GM03348 (cell line): Measurements from ENCODE around the gene AKAP8L.
"Not testable (repeated sequence)": the region's sequence is repeated elsewhere in the genome, so short reads cannot be mapped to it uniquely, and the experiment has no call there.

Source experiments
- DNase-seq: peaks from one replicate; pipeline ENCODE4 v3.0.0; 2012; ENCODE audit warnings: low spot score

AKAP8L gene

GRCh38 chr19:15379083-15379998 is 39.4 kb downstream of the AKAP8L start, which contains the start of gene AKAP8:
TSS of gene AKAP8 (minus strand) at chr19:15379787. CDS start at chr19:15379731, 56 bp downstream.
- peak; percentile 100 for DNase-seq

- peak; percentile 67 for DNase-seq
Observed at GRCh38 chr19:15378534-15379082, 40.2 kb downstream of the AKAP8L start.

- DNase-seq = no peak
Observed at GRCh38 chr19:15374796-15375440, 43.9 kb downstream of the AKAP8L start.

GRCh38 chr19:15374105-15374651 is 44.6 kb downstream of the AKAP8L start:
- no peak for DNase-seq

GRCh38 chr19:15373644-15374043 is 45.1 kb downstream of the AKAP8L start:
- no peak for DNase-seq

GRCh38 chr19:15372891-15373301 is 45.9 kb downstream of the AKAP8L start:
- no peak for DNase-seq

GRCh38 chr19:15372470-15372869 is 46.3 kb downstream of the AKAP8L start:
- no peak for DNase-seq

- no peak for DNase-seq
Observed at GRCh38 chr19:15371786-15372380, 46.9 kb downstream of the AKAP8L start.

- no peak for DNase-seq
Observed at GRCh38 chr19:15371119-15371518, 47.7 kb downstream of the AKAP8L start.

- DNase-seq = no peak
Observed at GRCh38 chr19:15369594-15369891, 49.2 kb downstream of the AKAP8L start.

GRCh38 chr19:15368798-15369593 is 49.8 kb downstream of the AKAP8L start:
- DNase-seq = no peak

- DNase-seq = no peak
Observed at GRCh38 chr19:15368051-15368632, 50.6 kb downstream of the AKAP8L start.

GRCh38 chr19:15367439-15367838 is 51.3 kb downstream of the AKAP8L start:
- no peak for DNase-seq

- DNase-seq = no peak
Observed at GRCh38 chr19:15365264-15365663, 53.5 kb downstream of the AKAP8L start.

- DNase-seq = not testable (repeated sequence)
Observed at GRCh38 chr19:15363791-15364190, 55.0 kb downstream of the AKAP8L start.

- not testable (repeated sequence) for DNase-seq
Observed at GRCh38 chr19:15363048-15363447, 55.7 kb downstream of the AKAP8L start.

- DNase-seq = not testable (repeated sequence)
Observed at GRCh38 chr19:15360015-15360414, 58.8 kb downstream of the AKAP8L start.

GRCh38 chr19:15358918-15359317 is 59.9 kb downstream of the AKAP8L start:
- peak; percentile 1 for DNase-seq

- DNase-seq = no peak
Observed at GRCh38 chr19:15357906-15358305, 60.9 kb downstream of the AKAP8L start.

- no peak for DNase-seq
Observed at GRCh38 chr19:15354566-15355296, 64.1 kb downstream of the AKAP8L start.
